K562 (cell line): Measurements from ENCODE around the gene ICAM1. TPM values are rescaled to one million over a fixed set of nuclear protein-coding genes. Genes with fewer than 3 reads are reported as not detected.
A peak's percentile ranks its signal among the peaks of the same experiment; 100 is the strongest.

Source experiments
- ASH1L ChIP-seq: fragments of 450-650 bp; IDR thresholded peaks from 2 replicates; pipeline ENCODE4 v1.6.1; 2018; ENCODE audit warnings: borderline replicate concordance, mild to moderate bottlenecking, low read depth; ENCODE audit not compliant: partially characterized antibody
- CBFA2T3 ChIP-seq: fragments of 450-650 bp; IDR thresholded peaks from 2 replicates; pipeline ENCODE4 v1.6.1; 2017
- CXXC5 ChIP-seq: fragments of 250-450 bp; sonication (Bioruptor Pico); IDR thresholded peaks from 2 replicates; pipeline ENCODE4 v1.8.0; 2022; ENCODE audit warnings: inconsistent platforms, mild to moderate bottlenecking, moderate library complexity
- E4F1 ChIP-seq: fragments of 250-450 bp; sonication (Bioruptor Pico); IDR thresholded peaks from 2 replicates; pipeline ENCODE4 v1.5.0; 2021; ENCODE audit warnings: mild to moderate bottlenecking, borderline replicate concordance
- FIP1L1 ChIP-seq: fragments of 200-400 bp; formaldehyde crosslinking; IDR thresholded peaks from 2 replicates; pipeline ENCODE4 v1.6.1; 2018; ENCODE audit warnings: mild to moderate bottlenecking, low read depth, low read length; ENCODE audit not compliant: poor library complexity, severe bottlenecking
- FOXK1 ChIP-seq: sonication (generic); formaldehyde crosslinking; IDR thresholded peaks from 2 replicates; pipeline ENCODE4 v1.8.0; 2022; ENCODE audit warnings: missing genetic modification reagents, mild to moderate bottlenecking, borderline replicate concordance
- GTF2F1 ChIP-seq: IDR thresholded peaks from 2 replicates; pipeline ENCODE4 v1.6.1; 2011; ENCODE audit warnings: low read depth, low read length, improper control_type of control experiment
- HNRNPL ChIP-seq: fragments of 200-400 bp; formaldehyde crosslinking; IDR thresholded peaks from 2 replicates; pipeline ENCODE4 v1.6.1; 2017; ENCODE audit warnings: low read depth, mild to moderate bottlenecking, low read length
- KDM1A ChIP-seq, 2 experiments: fragments of 450-650 bp; IDR thresholded peaks; 2 replicates each; pipeline ENCODE4 v1.6.1; 2016; ENCODE audit warnings: mild to moderate bottlenecking in 2 of 2
- MNT ChIP-seq, 2 experiments: fragments of 450-650 bp; conservative IDR thresholded peaks; 2 replicates each; pipeline ENCODE4 v1.6.1; 2017; ENCODE audit warnings: mild to moderate bottlenecking in 2 of 2, moderate library complexity in 2 of 2
- NFYB ChIP-seq: IDR thresholded peaks from 2 replicates; pipeline ENCODE4 v1.6.1; 2011; ENCODE audit warnings: mild to moderate bottlenecking, moderate library complexity; ENCODE audit not compliant: insufficient read length; ENCODE audit errors: extremely low read depth
- PRDM10 ChIP-seq: fragments of 450-650 bp; IDR thresholded peaks from 2 replicates; pipeline ENCODE4 v1.6.1; 2018; ENCODE audit not compliant: partially characterized antibody
- TRIM28 ChIP-seq: fragments of 450-650 bp; IDR thresholded peaks from 2 replicates; pipeline ENCODE4 v1.6.1; 2017
- ZBTB5 ChIP-seq: fragments of 450-650 bp; IDR thresholded peaks from 2 replicates; pipeline ENCODE4 v1.6.1; 2017; ENCODE audit warnings: antibody characterized with exemption
- ZNF644 ChIP-seq: fragments of 200-800 bp; sonication (Bioruptor generic); IDR thresholded peaks from 2 replicates; pipeline ENCODE4 v1.6.1; 2016; ENCODE audit warnings: low read depth, missing genetic modification characterization, missing compliant biosample characterization
- ZNF766 ChIP-seq: fragments of 200-800 bp; sonication (Bioruptor generic); conservative IDR thresholded peaks from 2 replicates; pipeline ENCODE4 v1.6.1; 2016; ENCODE audit warnings: missing genetic modification characterization, missing compliant biosample characterization
- polyA plus RNA-seq, 8 experiments: library from polyadenylated mRNA; depleted of rRNA in 4 of 8; stranded (reverse) in 5 of 8; unstranded in 3 of 8; fragments of >200 nt; fragmentation: Nextera tagmentation in 2 of 8; fragmentation: Illumina TruSeq in 1 of 8; extraction: Ambion mirVana in 2 of 8; extraction: Trizol in 1 of 8; gene quantifications; 2 replicates each; pipeline versions ENCODE4 v1.2.1 to v1.2.3, GENCODE V29; 2011 to 2014; ENCODE audit warnings: inconsistent platforms in 1 of 8, missing spikeins in 1 of 8
- total RNA-seq, 7 experiments: library from RNA; depleted of rRNA in 6 of 7; stranded (reverse); fragments of >200 nt in 6 of 7; fragmentation: Illumina TruSeq in 2 of 7; extraction: Trizol in 2 of 7; gene quantifications; 2 replicates each; pipeline versions ENCODE4 v1.2.1 to v1.2.3, GENCODE V29; 2011 to 2021; ENCODE audit warnings: low replicate concordance in 1 of 7

The ICAM1 gene
- total and polyA plus RNA-seq, 9 of the 15 experiments (the other 6 are each of a cell fraction or from before 2014, with no cell fraction given) = 2.3 to 24.4 (median 13.4) TPM

- TF ChIP-seq E4F1 (no peak), FIP1L1 (peak; percentile 94), ZNF766 (CRISPR knock-in tag) (peak; percentile 62), PRDM10 (peak; percentile 68), FOXK1 (CRISPR knock-in tag) (peak; percentile 79; the same call in 1 of the 2 replicates), CXXC5 (CRISPR knock-in tag) (peak; percentile 97), NFYB (peak; percentile 98), TRIM28 (no peak), CBFA2T3 (peak; percentile 13; the same call in 1 of the 2 replicates), ZNF644 (no peak), KDM1A (IDR thresholded peaks at IDR 0.05) (no peak; a peak in 1 of 4 replicates), ASH1L (peak; percentile 84), GTF2F1 (0 out of 2 replicates have a peak, but pooled peaks have one; percentile 67), MNT (conservative IDR thresholded peaks at IDR 0.05) (peak; percentile 92 to 98), ZBTB5 (no peak), HNRNPL (0 out of 2 replicates have a peak, but pooled peaks have one; percentile 23)
These were observed 18.9 kb upstream of the ICAM1 start, which contains the start of gene MRPL4 (continued) for GRCh38 chr19:10251792-10252694.
